ENCODE results near the gene RHOA. TPM values are rescaled to one million over a fixed set of nuclear protein-coding genes. Genes with fewer than 3 reads are reported as not detected.

Gene RHOA
- total and polyA plus RNA-seq, 2 of the 8 experiments (the other 6 are each of a cell fraction or from before 2014, with no cell fraction given), result 176 to 397 TPM

GRCh38 chr3:49415931-49416601 lies 4.3 kb upstream of the RHOA start:
- H3K4ac ChIP-seq (replicated peaks; ENCODE audit: insufficient read length, low read depth, low read length), result no peak overlapping the region
- H4K20me1 ChIP-seq (replicated peaks in 1 of 2; ENCODE audit: control insufficient read depth in 1 of 2, insufficient read depth in 2 of 2, low read length in 2 of 2), result peaks cover 0 to 2% of the 10 kb centered on the region in 2 experiments
- no peak overlapping the region for H3K4me3 ChIP-seq (ENCODE audit: extremely low read depth in 1 of 4, insufficient read depth in 2 of 4, low read depth in 3 of 4, low read length in 4 of 4)
- H2BK5ac ChIP-seq (ENCODE audit: low read depth, low read length), result no peak overlapping the region
- H3K79me1 ChIP-seq (ENCODE audit: low read depth, low read length), result peaks cover 7% of the 10 kb centered on the region
- H3K4me1 ChIP-seq (replicated peaks in 1 of 4; ENCODE audit: control insufficient read depth in 3 of 4, insufficient read depth in 4 of 4, low read length in 3 of 4), result peaks cover 3 to 8% (median 5%) of the 10 kb centered on the region in 4 experiments; a peak in 6 of 7 replicates
- no peak overlapping the region for H3K56ac ChIP-seq (replicated peaks; ENCODE audit: insufficient read length, low read depth, low read length)
- H3K9ac ChIP-seq (replicated peaks in 1 of 4; ENCODE audit: extremely low read depth in 1 of 4, low read depth in 3 of 4, low read length in 3 of 4), result no peak overlapping the region
- no peak overlapping the region for H2AFZ ChIP-seq (ENCODE audit: low read length)
- H2BK15ac ChIP-seq (ENCODE audit: low read length), result no peak overlapping the region
- no peak overlapping the region for H4K8ac ChIP-seq (ENCODE audit: extremely low read depth, insufficient read depth, low read length)
- H3K9me3 ChIP-seq (ENCODE audit: insufficient read depth in 2 of 2, low read depth in 1 of 2, low read length in 1 of 2), result no peaks in the 10 kb centered on the region
- no peak overlapping the region for H3K14ac ChIP-seq (ENCODE audit: insufficient read length)
- peaks cover 2 to 3% of the 10 kb centered on the region in 2 experiments; a peak in 3 of 4 replicates for H3K79me2 ChIP-seq (ENCODE audit: control insufficient read depth in 1 of 2, insufficient read depth in 2 of 2, low read length in 2 of 2)
- peaks cover 11% of the 10 kb centered on the region for H3K23me2 ChIP-seq (ENCODE audit: low read depth, low read length)
- CTCF ChIA-PET (ENCODE audit: partially characterized antibody), result interaction anchor here (0.7 to 3.9 kb wide), 20 partner anchors 10 to 284 kb away, joined by 3 to 20 read pairs (median 6); partner anchors contain the start of genes LAMB2, NICN1 and USP4
- no peak overlapping the region for H4K5ac ChIP-seq (ENCODE audit: insufficient read length, low read depth, low read length)
- H3K27ac ChIP-seq (ENCODE audit: low read depth, low read length), result no peak overlapping the region
- DNase-seq (ENCODE audit: low read depth in 1 of 2, low spot score in 2 of 2) (no peak), FAIRE-seq (no peak)
- H3K23ac ChIP-seq (ENCODE audit: insufficient read length), result no peak overlapping the region
- no peak overlapping the region for H3K18ac ChIP-seq (ENCODE audit: extremely low read depth, low read length)
- H2AK5ac ChIP-seq (ENCODE audit: low read depth, low read length), result no peak overlapping the region
- peaks cover 0 to 8% (median 4%) of the 10 kb centered on the region in 4 experiments; a peak in 2 of 8 replicates for H3K36me3 ChIP-seq (ENCODE audit: control insufficient read depth in 2 of 4, insufficient read depth in 4 of 4, low read length in 3 of 4)
- H2BK12ac ChIP-seq (ENCODE audit: low read depth, low read length), result no peak overlapping the region
- no peak overlapping the region for H2BK120ac ChIP-seq (replicated peaks; ENCODE audit: low read depth, low read length)
- H3K27me3 ChIP-seq (replicated peaks in 1 of 4; ENCODE audit: control insufficient read depth in 3 of 4, extremely low read depth in 1 of 4, insufficient read depth in 3 of 4, low read length in 3 of 4), result no peaks in the 10 kb centered on the region
- no peak overlapping the region for H3K4me2 ChIP-seq (ENCODE audit: insufficient read depth in 1 of 2, low read depth in 2 of 2, low read length in 2 of 2)
- H4K91ac ChIP-seq (replicated peaks; ENCODE audit: insufficient read length, low read length), result no peak overlapping the region
- POLR2A ChIA-PET (ENCODE audit: partially characterized antibody), result interaction anchor here (0.6 to 3.8 kb wide), 11 partner anchors 7 to 73 kb away, joined by 3 to 26 read pairs (median 5); partner anchors contain the start of genes DAG1 and NICN1
- 90% methylated on average over 4 of the region's 4 CpGs; no CpG with 5 or more reads in 1 of the 2 experiments for WGBS, 2 experiments (ENCODE audit: extremely low coverage in 1 of 2, insufficient coverage in 1 of 2, insufficient read length in 1 of 2, insufficient replicate concordance in 2 of 2, low coverage in 1 of 2, low lambda C conversion rate in 2 of 2, missing lambda C conversion rate in 1 of 2)
- no peak overlapping the region for H2BK20ac ChIP-seq (ENCODE audit: low read length)
- TF ChIP-seq RNF2 (IDR thresholded peaks at IDR 0.05; ENCODE audit: borderline replicate concordance, low read depth, low read length, missing control alignments, poor library complexity, severe bottlenecking), result no peak
- no peak for TF ChIP-seq SIRT6 (IDR thresholded peaks at IDR 0.05; ENCODE audit: low read length)
- TF ChIP-seq TEAD4 (IDR thresholded peaks at IDR 0.05; ENCODE audit: low read depth, low read length), result no peak
- TF ChIP-seq TAF1 (IDR thresholded peaks at IDR 0.05; ENCODE audit: low read depth, low read length), result no peak
- no peak for TF ChIP-seq SIN3A (conservative IDR thresholded peaks at IDR 0.05 in 1 of 2, IDR thresholded peaks at IDR 0.05 in 1 of 2; ENCODE audit: low read depth in 1 of 2, low read length in 2 of 2)
- no peak for TF ChIP-seq SP2 (IDR thresholded peaks at IDR 0.05; ENCODE audit: low read length)
- TF ChIP-seq USF2 (IDR thresholded peaks at IDR 0.05; ENCODE audit: low read length), result no peak
- TF ChIP-seq HDAC2 (IDR thresholded peaks at IDR 0.05; ENCODE audit: borderline replicate concordance in 1 of 2, low read depth in 2 of 2, low read length in 2 of 2), result no peak
